ENCODE results near the gene SMARCC2. TPM values are rescaled to one million over a fixed set of nuclear protein-coding genes. Genes with fewer than 3 reads are reported as not detected.
A peak's percentile ranks its signal among the peaks of the same experiment; 100 is the strongest.
"Not testable (repeated sequence)": the region's sequence is repeated elsewhere in the genome, so short reads cannot be mapped to it uniquely, and the experiment has no call there.

Gene SMARCC2
- total RNA-seq, 1 experiment from 2014 or later, result 150 TPM

GRCh38 chr12:56202838-56203237 is 13.6 kb upstream of the SMARCC2 start:
- H3K4me1 Mint-ChIP-seq (ENCODE audit: low read depth, unreplicated experiment), result no peaks in the 10 kb centered on the region
- BruUV-seq (replicated peaks), result no TSS peak
- H3K4me3 Mint-ChIP-seq (ENCODE audit: low read depth, unreplicated experiment), result no peak overlapping the region
- no peaks in the 10 kb centered on the region for H3K27me3 Mint-ChIP-seq (ENCODE audit: unreplicated experiment)
- DNase-seq, result no peak
- intact Hi-C loops (cut with micrococcal nuclease; ENCODE audit: unreplicated experiment), result no loop called here
- TF ChIP-seq CTCF (IDR thresholded peaks at IDR 0.05; ENCODE audit: unreplicated experiment), result no peak
- no peaks in the 10 kb centered on the region for H3K9me3 Mint-ChIP-seq (ENCODE audit: low read depth, unreplicated experiment)
- no peak overlapping the region for H3K27ac Mint-ChIP-seq (ENCODE audit: unreplicated experiment)
- CTCF ChIA-PET, result interaction anchor here (0.8 kb wide), 1 partner anchor 19 kb away, joined by 5 read pairs; no protein-coding TSS in a partner anchor
- peaks cover 16% of the 10 kb centered on the region for H3K36me3 Mint-ChIP-seq (ENCODE audit: insufficient read depth, unreplicated experiment)

GRCh38 chr12:56202366-56202765 is 13.1 kb upstream of the SMARCC2 start:
- Mint-ChIP-seq H3K27ac (ENCODE audit: unreplicated experiment) (no peak overlapping the region), H3K9me3 (ENCODE audit: low read depth, unreplicated experiment) (no peaks in the 10 kb centered on the region), H3K4me1 (ENCODE audit: low read depth, unreplicated experiment) (no peaks in the 10 kb centered on the region), H3K36me3 (ENCODE audit: insufficient read depth, unreplicated experiment) (peaks cover 16% of the 10 kb centered on the region), H3K27me3 (ENCODE audit: unreplicated experiment) (no peaks in the 10 kb centered on the region), H3K4me3 (ENCODE audit: low read depth, unreplicated experiment) (no peak overlapping the region)
- BruUV-seq (replicated peaks), result no TSS peak
- DNase-seq, result no peak
- TF ChIP-seq CTCF (IDR thresholded peaks at IDR 0.05; ENCODE audit: unreplicated experiment), result no peak
- intact Hi-C loops (cut with micrococcal nuclease; ENCODE audit: unreplicated experiment), result no loop called here
- CTCF ChIA-PET, result interaction anchor here (0.7 to 0.8 kb wide), 2 partner anchors 14 to 20 kb away, joined by 3 to 5 read pairs; no protein-coding TSS in a partner anchor

- H3K27ac Mint-ChIP-seq (ENCODE audit: unreplicated experiment), result peak overlapping the region; percentile 9
- H3K36me3 Mint-ChIP-seq (ENCODE audit: insufficient read depth, unreplicated experiment), result no peaks in the 10 kb centered on the region
- DNase-seq, result no peak
- H3K9me3 Mint-ChIP-seq (ENCODE audit: low read depth, unreplicated experiment), result no peaks in the 10 kb centered on the region
- no peaks in the 10 kb centered on the region for H3K27me3 Mint-ChIP-seq (ENCODE audit: unreplicated experiment)
- intact Hi-C loops (cut with micrococcal nuclease; ENCODE audit: unreplicated experiment), result no loop called here
- TF ChIP-seq CTCF (IDR thresholded peaks at IDR 0.05; ENCODE audit: unreplicated experiment), result no peak
- no peak overlapping the region for H3K4me3 Mint-ChIP-seq (ENCODE audit: low read depth, unreplicated experiment)
- CTCF ChIA-PET, result no interaction called here
- no peaks in the 10 kb centered on the region for H3K4me1 Mint-ChIP-seq (ENCODE audit: low read depth, unreplicated experiment)
- no TSS peak for BruUV-seq (replicated peaks)
These were observed 9.6 kb upstream of the SMARCC2 start for GRCh38 chr12:56198836-56199235.

GRCh38 chr12:56197921-56198635 is 8.8 kb upstream of the SMARCC2 start:
- Mint-ChIP-seq H3K27me3 (ENCODE audit: unreplicated experiment) (no peaks in the 10 kb centered on the region), H3K4me1 (ENCODE audit: low read depth, unreplicated experiment) (peaks cover 6% of the 10 kb centered on the region), H3K9me3 (ENCODE audit: low read depth, unreplicated experiment) (no peaks in the 10 kb centered on the region), H3K36me3 (ENCODE audit: insufficient read depth, unreplicated experiment) (no peaks in the 10 kb centered on the region), H3K4me3 (ENCODE audit: low read depth, unreplicated experiment) (no peak overlapping the region), H3K27ac (ENCODE audit: unreplicated experiment) (no peak overlapping the region)
- intact Hi-C loops (cut with micrococcal nuclease; ENCODE audit: unreplicated experiment), result no loop called here
- BruUV-seq (replicated peaks), result no TSS peak
- CTCF ChIA-PET, result interaction anchor here (1.2 kb wide), 1 partner anchor 70 kb away, joined by 3 read pairs; the partner anchor contains the start of gene ESYT1
- DNase-seq, result no peak
- TF ChIP-seq CTCF (IDR thresholded peaks at IDR 0.05; ENCODE audit: unreplicated experiment), result no peak

- peaks cover 13% of the 10 kb centered on the region for H3K4me1 Mint-ChIP-seq (ENCODE audit: low read depth, unreplicated experiment)
- DNase-seq; H3K36me3 Mint-ChIP-seq (ENCODE audit: insufficient read depth, unreplicated experiment); intact Hi-C loops (cut with micrococcal nuclease; ENCODE audit: unreplicated experiment); BruUV-seq (replicated peaks); H3K27ac Mint-ChIP-seq (ENCODE audit: unreplicated experiment); H3K9me3 Mint-ChIP-seq (ENCODE audit: low read depth, unreplicated experiment); H3K27me3 Mint-ChIP-seq (ENCODE audit: unreplicated experiment); H3K4me3 Mint-ChIP-seq (ENCODE audit: low read depth, unreplicated experiment): not testable (repeated sequence)
- CTCF ChIA-PET, result interaction anchor here (1.2 kb wide), 1 partner anchor 69 kb away, joined by 3 read pairs; the partner anchor contains the start of gene ESYT1
These were observed 7.7 kb upstream of the SMARCC2 start for GRCh38 chr12:56196818-56197550.
